LNCaP clone FGC (cell line): ENCODE data around the gene OBP2B.
"Not testable (repeated sequence)": the region's sequence is repeated elsewhere in the genome, so short reads cannot be mapped to it uniquely, and the experiment has no call there.

ENCODE experiments used
- DNase-seq: peaks from one replicate; pipeline ENCODE4 v3.0.0-alpha.2; 2011; ENCODE audit warnings: low read depth
- H3K4me3 ChIP-seq: 2 replicates; pipeline ENCODE4 v1.5.1; 2011; ENCODE audit warnings: mild to moderate bottlenecking, low read depth, low read length, control low read depth
- TF ChIP-seq, protein P1 (sequence below): IDR thresholded peaks from 2 replicates; pipeline ENCODE4 v1.5.1; 2012; ENCODE audit warnings: mild to moderate bottlenecking; ENCODE audit not compliant: control insufficient read depth, insufficient read depth; ENCODE audit errors: extremely low read depth

The OBP2B gene

DNA sequence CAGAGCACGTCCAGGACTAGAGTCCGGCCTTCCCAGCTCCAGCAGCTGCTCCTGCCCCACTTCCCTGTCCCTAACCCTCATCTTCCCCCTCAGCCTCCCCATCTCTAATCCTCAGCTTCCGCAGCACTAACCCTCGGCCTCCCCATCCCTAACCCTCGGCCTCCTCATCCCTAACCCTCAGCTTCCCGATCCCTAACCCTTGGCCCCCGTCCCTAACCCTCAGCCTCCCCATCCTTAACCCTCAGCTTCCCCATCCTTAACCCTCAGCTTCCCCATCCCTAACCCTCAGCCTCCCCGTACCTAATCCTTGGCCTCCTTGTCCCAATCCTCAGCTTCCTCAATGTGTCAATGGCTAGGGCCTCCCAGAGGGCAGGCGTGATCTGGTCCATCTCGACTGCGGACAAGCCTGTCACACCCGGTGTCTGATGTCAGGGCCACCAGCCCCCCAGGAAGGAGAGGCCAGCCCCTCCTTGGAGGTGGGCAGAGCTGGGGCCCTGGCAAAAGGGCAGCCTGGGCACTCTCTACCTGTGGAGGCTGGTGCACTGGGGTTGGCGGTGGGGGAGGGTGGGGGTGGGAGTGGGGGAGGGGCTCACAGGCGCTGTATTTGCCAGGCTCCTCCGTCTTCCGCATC is 1.4 kb downstream of the OBP2B start:
- DNase-seq: no peak
- H3K4me3 ChIP-seq: no peak overlapping the region
- TF ChIP-seq, protein P1, sequence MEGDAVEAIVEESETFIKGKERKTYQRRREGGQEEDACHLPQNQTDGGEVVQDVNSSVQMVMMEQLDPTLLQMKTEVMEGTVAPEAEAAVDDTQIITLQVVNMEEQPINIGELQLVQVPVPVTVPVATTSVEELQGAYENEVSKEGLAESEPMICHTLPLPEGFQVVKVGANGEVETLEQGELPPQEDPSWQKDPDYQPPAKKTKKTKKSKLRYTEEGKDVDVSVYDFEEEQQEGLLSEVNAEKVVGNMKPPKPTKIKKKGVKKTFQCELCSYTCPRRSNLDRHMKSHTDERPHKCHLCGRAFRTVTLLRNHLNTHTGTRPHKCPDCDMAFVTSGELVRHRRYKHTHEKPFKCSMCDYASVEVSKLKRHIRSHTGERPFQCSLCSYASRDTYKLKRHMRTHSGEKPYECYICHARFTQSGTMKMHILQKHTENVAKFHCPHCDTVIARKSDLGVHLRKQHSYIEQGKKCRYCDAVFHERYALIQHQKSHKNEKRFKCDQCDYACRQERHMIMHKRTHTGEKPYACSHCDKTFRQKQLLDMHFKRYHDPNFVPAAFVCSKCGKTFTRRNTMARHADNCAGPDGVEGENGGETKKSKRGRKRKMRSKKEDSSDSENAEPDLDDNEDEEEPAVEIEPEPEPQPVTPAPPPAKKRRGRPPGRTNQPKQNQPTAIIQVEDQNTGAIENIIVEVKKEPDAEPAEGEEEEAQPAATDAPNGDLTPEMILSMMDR: no peak

DNA sequence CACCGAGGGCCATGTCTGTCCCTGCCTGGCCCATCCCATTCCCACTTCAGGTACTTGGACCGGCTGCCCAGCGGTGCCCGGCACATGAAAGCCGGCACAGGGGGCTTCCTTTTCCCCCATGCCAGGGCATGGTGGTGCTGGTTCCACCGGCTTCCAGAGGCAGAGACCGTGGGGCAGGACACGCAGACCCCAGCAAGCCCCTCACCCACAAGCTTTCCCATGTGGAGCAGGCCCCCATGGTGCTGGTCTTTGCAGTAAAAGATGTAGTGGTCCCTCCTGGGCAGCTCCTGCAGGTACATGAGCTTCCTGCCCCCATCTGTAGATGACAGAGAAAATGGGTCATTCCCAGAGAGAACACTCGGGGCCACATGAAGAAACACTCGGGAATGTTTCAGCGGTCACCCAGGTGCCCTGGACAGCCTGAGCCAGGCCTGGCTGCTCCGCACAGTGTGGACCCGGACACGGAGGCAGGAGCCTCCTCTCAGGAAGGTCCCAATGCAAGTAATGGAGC is 2.0 kb downstream of the OBP2B start:
- H3K4me3 ChIP-seq: no peak overlapping the region
- TF ChIP-seq, protein P1: no peak
- DNase-seq: no peak

DNA sequence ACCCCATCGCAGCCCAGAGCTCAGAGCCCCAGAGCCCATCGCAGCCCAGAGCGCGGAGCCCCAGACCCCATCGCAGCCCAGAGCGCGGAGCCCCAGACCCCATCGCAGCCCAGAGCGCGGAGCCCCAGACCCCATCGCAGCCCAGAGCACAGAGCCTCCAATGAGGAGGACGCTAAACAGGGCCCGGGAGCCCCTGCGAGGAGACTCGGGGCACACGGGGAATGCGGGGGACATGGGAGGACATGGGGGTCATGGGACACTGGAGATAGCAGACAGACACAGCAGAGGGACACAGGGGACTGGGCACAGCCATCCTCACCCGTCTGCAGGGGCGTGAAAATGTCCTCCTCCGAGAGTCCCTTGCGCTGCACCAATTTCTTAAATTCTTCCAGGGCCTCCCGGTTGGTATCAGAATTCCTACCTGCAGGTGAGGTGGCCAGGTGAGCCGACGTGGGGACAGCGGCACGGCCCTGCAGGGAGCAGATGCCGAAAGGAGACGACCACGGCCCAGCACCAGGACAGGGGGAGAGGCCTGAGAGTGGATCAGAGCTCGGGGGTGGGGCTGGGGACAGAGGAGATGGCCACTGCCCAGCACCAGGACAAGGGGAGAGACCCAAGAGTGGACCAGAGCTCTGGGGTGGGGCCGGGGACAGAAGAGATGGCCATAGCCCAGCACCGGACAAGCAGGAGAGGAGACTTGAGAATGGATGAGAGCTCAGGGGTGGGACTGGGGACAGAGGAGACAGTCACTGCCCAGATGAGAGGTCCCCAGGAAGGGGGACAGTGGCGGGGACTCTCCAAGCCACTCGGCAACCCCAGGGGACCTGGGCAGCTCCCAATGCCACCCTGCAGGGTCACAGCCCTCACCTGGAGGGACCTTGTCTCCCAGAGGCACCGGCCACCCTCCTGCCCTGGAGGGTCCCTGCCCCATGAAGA is 2.8 kb downstream of the OBP2B start:
- H3K4me3 ChIP-seq: no peak overlapping the region
- TF ChIP-seq, protein P1: no peak
- DNase-seq: no peak

DNA sequence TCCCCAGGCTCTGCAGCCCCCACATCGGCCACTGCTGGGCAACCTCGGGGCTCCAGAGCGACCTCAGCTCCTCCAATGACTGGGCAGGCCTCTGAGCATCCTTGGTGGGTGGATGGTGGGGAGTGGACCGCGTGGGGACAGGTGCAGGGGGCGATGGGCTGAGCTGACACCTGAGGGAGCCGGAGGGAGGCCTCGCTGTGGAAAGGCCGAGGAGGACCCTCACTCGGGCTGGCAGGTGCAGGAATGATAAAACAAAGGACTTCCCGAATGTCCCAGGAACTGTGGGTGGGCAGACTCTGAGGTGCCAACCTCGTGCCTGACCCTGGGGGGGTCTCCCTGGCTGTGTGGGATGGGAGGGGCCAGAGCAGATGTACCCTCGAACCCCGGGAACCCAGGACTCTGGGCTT is 3.6 kb downstream of the OBP2B start:
- not testable (repeated sequence) for H3K4me3 ChIP-seq, DNase-seq

DNA sequence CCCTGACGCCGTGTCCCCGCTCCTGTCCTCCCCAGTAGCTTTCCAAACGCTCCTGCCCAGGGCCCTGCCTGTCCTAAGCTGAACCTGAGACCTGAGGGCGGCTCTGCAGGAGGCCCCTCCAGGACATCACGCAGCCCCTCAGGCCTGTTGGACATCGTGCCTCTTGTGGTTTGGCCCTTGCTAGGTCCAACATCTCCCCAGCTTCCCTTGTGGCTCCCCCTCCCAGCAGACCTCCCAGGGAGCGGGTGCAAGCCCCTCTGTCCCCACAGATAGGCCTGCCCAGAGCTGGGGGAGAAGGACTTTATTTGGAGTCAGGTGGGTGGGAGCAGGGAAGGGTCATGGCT is 4.1 kb downstream of the OBP2B start:
- TF ChIP-seq, protein P1: no peak
- no peak overlapping the region for H3K4me3 ChIP-seq
- DNase-seq: no peak

DNA sequence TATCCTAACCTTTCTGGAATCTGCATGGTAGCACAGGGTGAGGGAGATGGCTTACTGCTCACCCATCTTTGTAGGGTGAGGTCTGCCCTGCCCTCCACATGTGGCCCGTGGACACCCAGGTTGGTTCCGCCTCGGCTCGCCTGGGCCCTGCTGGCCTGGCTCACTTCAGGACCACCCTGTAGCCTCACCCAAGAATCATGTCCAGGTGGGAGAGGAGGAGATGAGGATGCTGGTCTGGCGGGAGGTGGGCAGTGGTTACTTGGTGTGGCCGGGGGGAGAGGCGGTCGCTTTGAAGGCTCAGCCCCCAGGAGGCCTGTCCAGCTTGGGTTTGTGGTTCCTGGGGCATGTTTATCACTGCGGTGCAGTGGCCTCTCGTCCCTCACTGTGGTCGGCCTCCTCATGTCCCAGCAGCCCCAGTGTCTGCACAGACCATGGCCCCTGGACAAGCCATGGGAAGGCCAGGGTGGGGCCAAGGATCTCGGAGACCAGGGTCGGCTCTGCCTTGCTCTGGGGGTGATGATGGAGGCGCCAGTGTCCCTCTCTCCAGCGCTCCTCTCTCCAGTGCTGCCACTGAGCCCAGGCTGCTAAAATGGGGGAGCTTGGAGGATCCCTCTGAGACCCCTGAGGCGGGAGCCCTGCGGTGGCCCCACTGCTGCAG is 4.6 kb downstream of the OBP2B start:
- H3K4me3 ChIP-seq: no peak overlapping the region
- TF ChIP-seq, protein P1: no peak
- DNase-seq: no peak

DNA sequence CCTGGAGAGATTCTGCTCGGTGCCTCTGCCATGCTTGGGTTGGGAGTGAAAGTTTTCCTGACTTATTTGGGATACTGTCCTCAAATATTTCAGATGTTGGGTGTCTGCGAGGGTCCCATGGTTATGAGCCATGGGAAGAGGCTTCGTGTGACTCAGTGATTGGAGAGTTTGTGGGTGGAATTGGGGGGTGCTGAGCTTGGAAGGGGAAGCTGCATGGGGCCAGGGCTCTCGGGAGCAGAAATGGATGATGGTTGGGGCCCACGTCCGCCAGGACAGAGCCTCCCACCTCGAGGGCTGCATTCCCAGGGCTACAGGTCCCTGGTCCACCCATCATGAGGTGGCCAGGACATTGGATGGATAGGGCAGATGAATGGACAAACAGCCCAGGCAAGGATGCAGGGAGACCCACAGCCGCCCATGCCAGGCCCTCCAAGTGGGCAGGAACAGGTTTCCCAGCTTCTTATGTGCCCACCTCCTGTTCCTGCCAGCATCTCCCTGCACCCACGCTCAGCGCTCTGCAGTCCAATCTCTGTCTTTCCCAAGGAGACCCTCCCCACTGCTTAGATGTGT is 5.5 kb downstream of the OBP2B start:
- H3K4me3 ChIP-seq: no peak overlapping the region
- TF ChIP-seq, protein P1: no peak
- DNase-seq: no peak
